Trophoblast cell (in vitro differentiated cells and primary cell): ENCODE results near the gene TOLLIP.

Experiments
- DNase-seq, 2 donors: peaks; one replicate each; pipeline ENCODE4 v3.0.0-alpha.2; 2016
- H2AFZ ChIP-seq: 2 replicates; pipeline ENCODE4 v1.6.1; 2013; ENCODE audit warnings: low read length, moderate library complexity, mild to moderate bottlenecking; ENCODE audit not compliant: insufficient read depth, poor library complexity
- H2AK5ac ChIP-seq: 2 replicates; pipeline ENCODE4 v1.6.1; 2013; ENCODE audit warnings: mild to moderate bottlenecking, low read length
- H2BK120ac ChIP-seq: 2 replicates; pipeline ENCODE4 v1.6.1; 2013; ENCODE audit warnings: low read length, mild to moderate bottlenecking, moderate library complexity; ENCODE audit not compliant: insufficient read depth, poor library complexity
- H2BK12ac ChIP-seq: 2 replicates; pipeline ENCODE4 v1.6.1; 2013; ENCODE audit warnings: mild to moderate bottlenecking, low read length, moderate library complexity
- H2BK5ac ChIP-seq: 2 replicates; pipeline ENCODE4 v1.6.1; 2013; ENCODE audit warnings: low read length, low read depth, moderate library complexity, mild to moderate bottlenecking; ENCODE audit not compliant: poor library complexity
- H3K14ac ChIP-seq: 2 replicates; pipeline ENCODE4 v1.6.1; 2013; ENCODE audit warnings: mild to moderate bottlenecking, low read length
- H3K18ac ChIP-seq: 2 replicates; pipeline ENCODE4 v1.6.1; 2013; ENCODE audit warnings: mild to moderate bottlenecking, low read length
- H3K23ac ChIP-seq: 2 replicates; pipeline ENCODE4 v1.6.1; 2013; ENCODE audit warnings: low read length
- H3K27ac ChIP-seq: 2 replicates; pipeline ENCODE4 v1.5.1; 2013; ENCODE audit warnings: low read depth, mild to moderate bottlenecking, inconsistent platforms, low read length, moderate library complexity
- H3K27me3 ChIP-seq: 2 replicates; pipeline ENCODE4 v1.6.1; 2013; ENCODE audit warnings: inconsistent platforms, mild to moderate bottlenecking, low read length, moderate library complexity; ENCODE audit not compliant: insufficient read depth
- H3K36me3 ChIP-seq, 2 experiments: 1 replicate in 1 of 2; 2 replicates in 1 of 2; pipeline ENCODE4 v1.6.1; 2013; ENCODE audit warnings: low read length in 2 of 2, mild to moderate bottlenecking in 2 of 2, moderate library complexity in 1 of 2; ENCODE audit not compliant: insufficient read depth in 2 of 2, control insufficient read depth in 1 of 2
- H3K4ac ChIP-seq: 2 replicates; pipeline ENCODE4 v1.6.1; 2013; ENCODE audit warnings: low read depth, mild to moderate bottlenecking, low read length, moderate library complexity
- H3K4me1 ChIP-seq, 2 experiments: 1 replicate in 1 of 2; 2 replicates in 1 of 2; pipeline ENCODE4 v1.6.1; 2013; ENCODE audit warnings: low read length in 2 of 2, mild to moderate bottlenecking in 2 of 2, moderate library complexity in 1 of 2; ENCODE audit not compliant: insufficient read depth in 2 of 2, control insufficient read depth in 1 of 2
- H3K4me2 ChIP-seq: 2 replicates; pipeline ENCODE4 v1.6.1; 2013; ENCODE audit warnings: inconsistent platforms, mild to moderate bottlenecking, low read length, moderate library complexity
- H3K4me3 ChIP-seq: 2 replicates; pipeline ENCODE4 v1.5.1; 2013; ENCODE audit warnings: mild to moderate bottlenecking, low read depth, low read length, inconsistent platforms
- H3K79me1 ChIP-seq: one replicate; pipeline ENCODE4 v1.6.1; 2013; ENCODE audit warnings: low read length
- H3K79me2 ChIP-seq: 2 replicates; pipeline ENCODE4 v1.6.1; 2013; ENCODE audit warnings: low read length, mild to moderate bottlenecking; ENCODE audit not compliant: control insufficient read depth, insufficient read depth, poor library complexity
- H3K9ac ChIP-seq: 2 replicates; pipeline ENCODE4 v1.6.1; 2013; ENCODE audit warnings: mild to moderate bottlenecking, low read length
- H3K9me3 ChIP-seq: 2 replicates; pipeline ENCODE4 v1.6.1; 2013; ENCODE audit warnings: low read depth, mild to moderate bottlenecking, control low read depth, inconsistent platforms, low read length; ENCODE audit not compliant: insufficient read depth
- H4K12ac ChIP-seq: 2 replicates; pipeline ENCODE4 v1.6.1; 2013; ENCODE audit warnings: low read depth, mild to moderate bottlenecking, low read length, moderate library complexity
- H4K8ac ChIP-seq: 2 replicates; pipeline ENCODE4 v1.6.1; 2013; ENCODE audit warnings: low read depth, mild to moderate bottlenecking, low read length, moderate library complexity
- H4K91ac ChIP-seq: one replicate; pipeline ENCODE4 v1.6.1; 2013; ENCODE audit warnings: low read depth, mild to moderate bottlenecking, low read length, moderate library complexity
- WGBS: extraction: QIAGEN DNeasy Blood & Tissue Kit; methylation state at CpG from one replicate; pipeline ENCODE4 v1.1.7; 2013; ENCODE audit warnings: missing lambda C conversion rate; ENCODE audit not compliant: insufficient read length, insufficient coverage; ENCODE audit errors: extremely low coverage; 5-methylcytosine and 5-hydroxymethylcytosine counted together

The TOLLIP gene

GRCh38 chr11:1275021-1275420 lies 34.4 kb downstream of the TOLLIP start:
- H4K91ac ChIP-seq: no peak overlapping the region
- no peak overlapping the region for H3K27ac ChIP-seq
- H3K4me2 ChIP-seq: no peak overlapping the region
- no peak overlapping the region for H3K9ac ChIP-seq
- H3K18ac ChIP-seq: no peak overlapping the region
- H2BK120ac ChIP-seq: no peak overlapping the region
- no peak overlapping the region for H3K4me3 ChIP-seq
- H3K36me3 ChIP-seq: peaks cover 39 to 40% of the 10 kb centered on the region in 2 experiments
- H2BK12ac ChIP-seq: no peak overlapping the region
- WGBS: no CpG with 5 or more reads among the region's 18 CpGs
- no peaks in the 10 kb centered on the region for H3K79me2 ChIP-seq
- H3K9me3 ChIP-seq: no peaks in the 10 kb centered on the region
- H3K14ac ChIP-seq: no peak overlapping the region
- no peaks in the 10 kb centered on the region for H3K79me1 ChIP-seq
- DNase-seq: no peak
- H3K27me3 ChIP-seq: no peaks in the 10 kb centered on the region
- no peak overlapping the region for H4K12ac ChIP-seq
- H2AK5ac ChIP-seq: no peak overlapping the region
- H2AFZ ChIP-seq: no peak overlapping the region
- no peaks in the 10 kb centered on the region for H3K4me1 ChIP-seq
- H3K23ac ChIP-seq: no peak overlapping the region
- H3K4ac ChIP-seq: no peak overlapping the region
- H2BK5ac ChIP-seq: no peak overlapping the region
- no peak overlapping the region for H4K8ac ChIP-seq

- H3K27ac ChIP-seq: no peak overlapping the region
- peaks cover 35 to 36% of the 10 kb centered on the region in 2 experiments for H3K36me3 ChIP-seq
- no peak overlapping the region for H3K23ac ChIP-seq
- H3K9me3 ChIP-seq: no peaks in the 10 kb centered on the region
- no peak overlapping the region for H2BK120ac ChIP-seq
- H3K79me1 ChIP-seq: no peaks in the 10 kb centered on the region
- no peak overlapping the region for H3K4me3 ChIP-seq
- no peak overlapping the region for H4K8ac ChIP-seq
- no peak overlapping the region for H4K91ac ChIP-seq
- H3K27me3 ChIP-seq: no peaks in the 10 kb centered on the region
- no peak overlapping the region for H2AFZ ChIP-seq
- no peak overlapping the region for H3K4ac ChIP-seq
- H3K14ac ChIP-seq: no peak overlapping the region
- no peak overlapping the region for H3K4me2 ChIP-seq
- no peaks in the 10 kb centered on the region for H3K4me1 ChIP-seq
- no peak overlapping the region for H2AK5ac ChIP-seq
- DNase-seq: no peak
- H2BK12ac ChIP-seq: no peak overlapping the region
- no peaks in the 10 kb centered on the region for H3K79me2 ChIP-seq
- H2BK5ac ChIP-seq: no peak overlapping the region
- no peak overlapping the region for H4K12ac ChIP-seq
- no CpG with 5 or more reads among the region's 14 CpGs for WGBS
- no peak overlapping the region for H3K18ac ChIP-seq
- no peak overlapping the region for H3K9ac ChIP-seq
Observed at GRCh38 chr11:1274501-1274900, 34.9 kb downstream of the TOLLIP start.

- H3K4me2 ChIP-seq: no peak overlapping the region
- DNase-seq: no peak
- H3K36me3 ChIP-seq: peaks cover 23 to 26% of the 10 kb centered on the region in 2 experiments
- no peaks in the 10 kb centered on the region for H3K27me3 ChIP-seq
- no peak overlapping the region for H3K9ac ChIP-seq
- H3K79me1 ChIP-seq: no peaks in the 10 kb centered on the region
- no CpG with 5 or more reads among the region's 30 CpGs for WGBS
- H2AFZ ChIP-seq: no peak overlapping the region
- H2BK12ac ChIP-seq: no peak overlapping the region
- H2BK5ac ChIP-seq: no peak overlapping the region
- H3K4me1 ChIP-seq: no peaks in the 10 kb centered on the region
- no peak overlapping the region for H3K4ac ChIP-seq
- H4K12ac ChIP-seq: no peak overlapping the region
- no peak overlapping the region for H3K23ac ChIP-seq
- no peak overlapping the region for H3K4me3 ChIP-seq
- H2AK5ac ChIP-seq: no peak overlapping the region
- H3K9me3 ChIP-seq: no peaks in the 10 kb centered on the region
- no peak overlapping the region for H4K91ac ChIP-seq
- no peak overlapping the region for H3K27ac ChIP-seq
- no peak overlapping the region for H3K18ac ChIP-seq
- H4K8ac ChIP-seq: no peak overlapping the region
- H3K14ac ChIP-seq: no peak overlapping the region
- no peaks in the 10 kb centered on the region for H3K79me2 ChIP-seq
- H2BK120ac ChIP-seq: no peak overlapping the region
Observed at GRCh38 chr11:1272531-1272930, 36.9 kb downstream of the TOLLIP start.

GRCh38 chr11:1271927-1272326 lies 37.5 kb downstream of the TOLLIP start:
- H3K4me1 ChIP-seq: no peaks in the 10 kb centered on the region
- no peak overlapping the region for H3K27ac ChIP-seq
- no peak overlapping the region for H4K91ac ChIP-seq
- H3K18ac ChIP-seq: no peak overlapping the region
- no CpG with 5 or more reads among the region's 30 CpGs for WGBS
- H2AK5ac ChIP-seq: no peak overlapping the region
- H2BK12ac ChIP-seq: no peak overlapping the region
- H3K4me3 ChIP-seq: no peak overlapping the region
- no peak overlapping the region for H2AFZ ChIP-seq
- H3K23ac ChIP-seq: no peak overlapping the region
- no peaks in the 10 kb centered on the region for H3K79me2 ChIP-seq
- H3K79me1 ChIP-seq: no peaks in the 10 kb centered on the region
- no peak for DNase-seq
- H4K8ac ChIP-seq: no peak overlapping the region
- no peak overlapping the region for H4K12ac ChIP-seq
- H3K9me3 ChIP-seq: no peaks in the 10 kb centered on the region
- no peak overlapping the region for H3K4me2 ChIP-seq
- H3K14ac ChIP-seq: no peak overlapping the region
- no peak overlapping the region for H3K4ac ChIP-seq
- no peaks in the 10 kb centered on the region for H3K27me3 ChIP-seq
- no peak overlapping the region for H2BK120ac ChIP-seq
- H3K36me3 ChIP-seq: peaks cover 17 to 22% of the 10 kb centered on the region in 2 experiments
- no peak overlapping the region for H3K9ac ChIP-seq
- no peak overlapping the region for H2BK5ac ChIP-seq
